Measurements from ENCODE around the gene ADAM10.

DNA sequence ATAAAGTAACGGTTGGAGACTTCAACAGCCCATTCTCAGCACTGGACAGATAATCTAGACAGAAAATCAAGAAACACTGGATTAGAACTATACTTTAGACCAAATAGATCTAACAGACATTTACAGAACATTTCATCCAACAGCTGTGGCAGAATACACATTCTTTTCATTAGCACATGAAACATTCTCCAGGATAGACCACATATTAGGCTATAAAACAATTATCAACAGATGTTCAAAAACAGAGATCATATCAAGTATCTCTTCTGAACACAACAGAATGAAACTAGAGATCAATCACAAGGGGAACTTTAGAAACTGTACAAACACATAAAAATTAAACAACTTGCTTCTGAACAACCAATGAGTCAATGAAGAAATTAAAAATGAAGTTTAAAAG lies 133.3 kb downstream of the ADAM10 start:
- TF ChIP-seq POLR2A (IDR thresholded peaks at IDR 0.05; ENCODE audit: low read depth, low read length) (no peak), MXI1 (IDR thresholded peaks at IDR 0.05; ENCODE audit: borderline replicate concordance, low read depth, low read length) (no peak), BHLHE40 (IDR thresholded peaks at IDR 0.05; ENCODE audit: low read depth, low read length) (no peak), NFE2L2 (IDR thresholded peaks at IDR 0.05; ENCODE audit: low read depth, low read length) (no peak), RAD21 (IDR thresholded peaks at IDR 0.05; ENCODE audit: low read length) (no peak), CHD1 (IDR thresholded peaks at IDR 0.05; ENCODE audit: low read depth, low read length) (no peak), RCOR1 (IDR thresholded peaks at IDR 0.05; ENCODE audit: insufficient replicate concordance, low read length) (no peak), MAFK (IDR thresholded peaks at IDR 0.05; ENCODE audit: low read depth, low read length) (no peak), RFX5 (IDR thresholded peaks at IDR 0.05; ENCODE audit: low read depth, low read length) (no peak), SMC3 (IDR thresholded peaks at IDR 0.05; ENCODE audit: low read depth, low read length) (no peak)
- TF ChIP-seq, protein P1, sequence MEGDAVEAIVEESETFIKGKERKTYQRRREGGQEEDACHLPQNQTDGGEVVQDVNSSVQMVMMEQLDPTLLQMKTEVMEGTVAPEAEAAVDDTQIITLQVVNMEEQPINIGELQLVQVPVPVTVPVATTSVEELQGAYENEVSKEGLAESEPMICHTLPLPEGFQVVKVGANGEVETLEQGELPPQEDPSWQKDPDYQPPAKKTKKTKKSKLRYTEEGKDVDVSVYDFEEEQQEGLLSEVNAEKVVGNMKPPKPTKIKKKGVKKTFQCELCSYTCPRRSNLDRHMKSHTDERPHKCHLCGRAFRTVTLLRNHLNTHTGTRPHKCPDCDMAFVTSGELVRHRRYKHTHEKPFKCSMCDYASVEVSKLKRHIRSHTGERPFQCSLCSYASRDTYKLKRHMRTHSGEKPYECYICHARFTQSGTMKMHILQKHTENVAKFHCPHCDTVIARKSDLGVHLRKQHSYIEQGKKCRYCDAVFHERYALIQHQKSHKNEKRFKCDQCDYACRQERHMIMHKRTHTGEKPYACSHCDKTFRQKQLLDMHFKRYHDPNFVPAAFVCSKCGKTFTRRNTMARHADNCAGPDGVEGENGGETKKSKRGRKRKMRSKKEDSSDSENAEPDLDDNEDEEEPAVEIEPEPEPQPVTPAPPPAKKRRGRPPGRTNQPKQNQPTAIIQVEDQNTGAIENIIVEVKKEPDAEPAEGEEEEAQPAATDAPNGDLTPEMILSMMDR (conservative IDR thresholded peaks at IDR 0.05; ENCODE audit: low read depth, low read length), result no peak
- TF ChIP-seq, protein P2, sequence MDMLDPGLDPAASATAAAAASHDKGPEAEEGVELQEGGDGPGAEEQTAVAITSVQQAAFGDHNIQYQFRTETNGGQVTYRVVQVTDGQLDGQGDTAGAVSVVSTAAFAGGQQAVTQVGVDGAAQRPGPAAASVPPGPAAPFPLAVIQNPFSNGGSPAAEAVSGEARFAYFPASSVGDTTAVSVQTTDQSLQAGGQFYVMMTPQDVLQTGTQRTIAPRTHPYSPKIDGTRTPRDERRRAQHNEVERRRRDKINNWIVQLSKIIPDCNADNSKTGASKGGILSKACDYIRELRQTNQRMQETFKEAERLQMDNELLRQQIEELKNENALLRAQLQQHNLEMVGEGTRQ (IDR thresholded peaks at IDR 0.05; ENCODE audit: low read depth, low read length), result no peak
- TF ChIP-seq, protein P3, sequence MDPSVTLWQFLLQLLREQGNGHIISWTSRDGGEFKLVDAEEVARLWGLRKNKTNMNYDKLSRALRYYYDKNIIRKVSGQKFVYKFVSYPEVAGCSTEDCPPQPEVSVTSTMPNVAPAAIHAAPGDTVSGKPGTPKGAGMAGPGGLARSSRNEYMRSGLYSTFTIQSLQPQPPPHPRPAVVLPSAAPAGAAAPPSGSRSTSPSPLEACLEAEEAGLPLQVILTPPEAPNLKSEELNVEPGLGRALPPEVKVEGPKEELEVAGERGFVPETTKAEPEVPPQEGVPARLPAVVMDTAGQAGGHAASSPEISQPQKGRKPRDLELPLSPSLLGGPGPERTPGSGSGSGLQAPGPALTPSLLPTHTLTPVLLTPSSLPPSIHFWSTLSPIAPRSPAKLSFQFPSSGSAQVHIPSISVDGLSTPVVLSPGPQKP (IDR thresholded peaks at IDR 0.05; ENCODE audit: borderline replicate concordance, low read depth, low read length), result no peak
